Progenitor cell of endocrine pancreas (in vitro differentiated cells): ENCODE measurements around the gene SLC34A3. TPM values are rescaled to one million over a fixed set of nuclear protein-coding genes. Genes with fewer than 3 reads are reported as not detected.

Experiments used
- DNase-seq: peaks from one replicate; pipeline ENCODE4 v3.0.0; 2021; ENCODE audit warnings: low spot score; ENCODE audit not compliant: unreplicated experiment
- H3K27ac Mint-ChIP-seq: 2 replicates; pipeline ENCODE4 v1.8.0; 2021; ENCODE audit warnings: mild to moderate bottlenecking, moderate library complexity, mixed read lengths
- H3K27me3 Mint-ChIP-seq: 2 replicates; pipeline ENCODE4 v1.8.0; 2021; ENCODE audit warnings: mixed read lengths
- H3K36me3 Mint-ChIP-seq: 2 replicates; pipeline ENCODE4 v1.8.0; 2022; ENCODE audit warnings: mixed read lengths; ENCODE audit not compliant: insufficient read depth
- H3K4me1 Mint-ChIP-seq: 2 replicates; pipeline ENCODE4 v1.8.0; 2021; ENCODE audit warnings: low read depth, mixed read lengths
- H3K4me3 Mint-ChIP-seq: 2 replicates; pipeline ENCODE4 v1.8.0; 2021; ENCODE audit warnings: low read depth, mild to moderate bottlenecking, moderate library complexity, mixed read lengths
- H3K9me3 Mint-ChIP-seq: 2 replicates; pipeline ENCODE4 v1.8.0; 2021; ENCODE audit warnings: low read depth, mixed read lengths
- total RNA-seq: library from RNA; stranded (reverse); gene quantifications from 2 replicates; pipeline ENCODE4 v1.2.1, GENCODE V29; 2021
- TF ChIP-seq, protein P1 (sequence below): fragments of 200-600 bp; sonication (generic); IDR thresholded peaks from one replicate; pipeline ENCODE4 v1.5.0; 2021; ENCODE audit warnings: antibody characterized with exemption, mild to moderate bottlenecking; ENCODE audit not compliant: unreplicated experiment

The SLC34A3 gene
- total RNA-seq, 1 donor from 2014 or later: 0.26 TPM

DNA sequence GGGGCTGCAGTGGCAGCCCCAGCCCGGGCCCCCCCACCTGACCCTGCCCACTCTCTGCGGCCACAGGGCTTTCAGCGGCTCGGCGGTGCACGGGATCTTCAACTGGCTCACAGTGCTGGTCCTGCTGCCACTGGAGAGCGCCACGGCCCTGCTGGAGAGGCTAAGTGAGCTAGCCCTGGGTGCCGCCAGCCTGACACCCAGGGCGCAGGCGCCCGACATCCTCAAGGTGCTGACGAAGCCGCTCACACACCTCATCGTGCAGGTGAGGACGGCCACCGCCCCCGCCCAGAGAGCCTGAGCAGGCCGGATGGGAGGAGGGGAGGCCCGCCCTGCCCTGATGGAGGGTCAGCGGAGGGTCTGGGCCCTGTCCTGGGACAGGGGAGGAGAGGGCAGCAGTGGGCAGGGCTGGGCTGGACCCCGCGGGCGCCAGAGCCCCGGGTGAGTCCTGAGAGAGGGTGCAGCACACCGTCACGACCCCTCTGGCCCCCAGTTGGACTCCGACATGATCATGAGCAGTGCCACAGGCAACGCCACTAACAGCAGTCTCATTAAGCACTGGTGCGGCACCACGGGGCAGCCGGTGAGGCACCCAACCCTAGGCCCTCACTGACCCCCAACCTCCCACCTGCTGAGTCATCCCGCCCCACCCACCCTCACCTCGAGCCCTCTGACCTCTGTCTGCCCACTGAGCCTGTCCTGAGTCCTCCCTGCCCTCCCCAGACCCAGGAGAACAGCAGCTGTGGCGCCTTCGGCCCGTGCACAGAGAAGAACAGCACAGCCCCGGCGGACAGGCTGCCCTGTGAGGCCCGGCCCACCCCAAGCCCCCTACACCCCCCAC, 2.7 kb downstream of the SLC34A3 start:
- H3K27ac Mint-ChIP-seq: no peak overlapping the region
- H3K36me3 Mint-ChIP-seq: no peaks in the 10 kb centered on the region
- H3K9me3 Mint-ChIP-seq: no peaks in the 10 kb centered on the region
- no peak for DNase-seq
- no peaks in the 10 kb centered on the region for H3K27me3 Mint-ChIP-seq
- TF ChIP-seq, protein P1, sequence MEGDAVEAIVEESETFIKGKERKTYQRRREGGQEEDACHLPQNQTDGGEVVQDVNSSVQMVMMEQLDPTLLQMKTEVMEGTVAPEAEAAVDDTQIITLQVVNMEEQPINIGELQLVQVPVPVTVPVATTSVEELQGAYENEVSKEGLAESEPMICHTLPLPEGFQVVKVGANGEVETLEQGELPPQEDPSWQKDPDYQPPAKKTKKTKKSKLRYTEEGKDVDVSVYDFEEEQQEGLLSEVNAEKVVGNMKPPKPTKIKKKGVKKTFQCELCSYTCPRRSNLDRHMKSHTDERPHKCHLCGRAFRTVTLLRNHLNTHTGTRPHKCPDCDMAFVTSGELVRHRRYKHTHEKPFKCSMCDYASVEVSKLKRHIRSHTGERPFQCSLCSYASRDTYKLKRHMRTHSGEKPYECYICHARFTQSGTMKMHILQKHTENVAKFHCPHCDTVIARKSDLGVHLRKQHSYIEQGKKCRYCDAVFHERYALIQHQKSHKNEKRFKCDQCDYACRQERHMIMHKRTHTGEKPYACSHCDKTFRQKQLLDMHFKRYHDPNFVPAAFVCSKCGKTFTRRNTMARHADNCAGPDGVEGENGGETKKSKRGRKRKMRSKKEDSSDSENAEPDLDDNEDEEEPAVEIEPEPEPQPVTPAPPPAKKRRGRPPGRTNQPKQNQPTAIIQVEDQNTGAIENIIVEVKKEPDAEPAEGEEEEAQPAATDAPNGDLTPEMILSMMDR: no peak
- peaks cover 14% of the 10 kb centered on the region for H3K4me1 Mint-ChIP-seq
- no peak overlapping the region for H3K4me3 Mint-ChIP-seq

DNA sequence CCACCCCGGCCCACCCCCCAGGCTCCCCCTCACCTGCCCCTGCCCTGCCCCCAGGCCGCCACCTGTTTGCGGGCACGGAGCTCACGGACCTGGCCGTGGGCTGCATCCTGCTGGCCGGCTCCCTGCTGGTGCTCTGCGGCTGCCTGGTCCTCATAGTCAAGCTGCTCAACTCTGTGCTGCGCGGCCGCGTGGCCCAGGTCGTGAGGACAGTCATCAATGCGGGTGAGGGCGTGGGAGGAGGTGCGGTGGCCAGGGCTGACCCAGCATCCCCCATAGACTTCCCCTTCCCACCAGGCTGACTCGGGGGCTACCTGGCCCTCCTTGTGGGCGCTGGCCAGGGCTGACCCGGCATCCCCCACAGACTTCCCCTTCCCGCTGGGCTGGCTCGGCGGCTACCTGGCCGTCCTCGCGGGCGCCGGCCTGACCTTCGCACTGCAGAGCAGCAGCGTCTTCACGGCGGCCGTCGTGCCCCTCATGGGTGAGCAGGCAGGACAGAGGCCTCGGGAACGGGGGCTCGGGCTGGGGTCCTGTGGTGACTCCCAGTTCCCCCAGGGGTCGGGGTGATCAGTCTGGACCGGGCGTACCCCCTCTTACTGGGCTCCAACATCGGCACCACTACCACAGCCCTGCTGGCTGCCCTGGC, 3.5 kb downstream of the SLC34A3 start:
- H3K27me3 Mint-ChIP-seq: no peaks in the 10 kb centered on the region
- no peak overlapping the region for H3K27ac Mint-ChIP-seq
- no peak for DNase-seq
- TF ChIP-seq, protein P1: no peak
- no peaks in the 10 kb centered on the region for H3K9me3 Mint-ChIP-seq
- no peaks in the 10 kb centered on the region for H3K36me3 Mint-ChIP-seq
- no peak overlapping the region for H3K4me3 Mint-ChIP-seq
- H3K4me1 Mint-ChIP-seq: peaks cover 17% of the 10 kb centered on the region

DNA sequence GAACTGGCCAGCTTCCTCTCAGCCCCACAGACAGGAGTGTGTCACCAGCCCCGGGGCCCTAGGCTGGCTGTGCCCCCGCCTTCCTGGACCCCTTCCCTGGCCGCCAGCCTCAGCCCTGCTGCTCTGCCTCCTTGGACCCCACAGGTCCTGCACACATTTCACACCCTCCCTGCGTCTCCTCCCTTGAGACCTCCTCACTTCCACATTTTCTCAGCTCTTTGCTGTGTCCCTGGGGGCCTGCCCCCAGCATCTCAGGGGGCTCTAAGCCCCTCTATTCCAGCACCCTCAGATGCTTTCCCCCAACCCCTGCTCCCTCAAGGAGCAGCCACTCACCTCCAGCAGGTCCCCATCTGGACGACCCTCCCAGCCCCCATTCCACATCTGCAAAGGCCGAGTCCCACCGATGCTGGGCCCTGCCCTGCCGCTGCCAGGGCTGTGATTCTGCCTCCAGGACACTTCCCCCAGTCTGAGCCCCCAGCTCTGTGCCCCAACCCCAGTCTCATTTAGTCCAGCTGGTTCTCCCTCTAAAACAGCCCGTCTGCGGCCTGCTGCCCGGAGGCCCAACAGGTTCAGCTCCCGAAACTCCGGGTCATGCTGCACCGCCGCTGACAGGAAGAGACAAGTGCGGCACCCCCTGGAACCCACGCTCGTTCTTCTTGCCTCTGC, 4.2 kb downstream of the SLC34A3 start:
- no peak overlapping the region for H3K4me3 Mint-ChIP-seq
- no peak for DNase-seq
- no peaks in the 10 kb centered on the region for H3K36me3 Mint-ChIP-seq
- H3K27ac Mint-ChIP-seq: no peak overlapping the region
- no peaks in the 10 kb centered on the region for H3K27me3 Mint-ChIP-seq
- no peaks in the 10 kb centered on the region for H3K9me3 Mint-ChIP-seq
- TF ChIP-seq, protein P1: no peak
- H3K4me1 Mint-ChIP-seq: peaks cover 17% of the 10 kb centered on the region

DNA sequence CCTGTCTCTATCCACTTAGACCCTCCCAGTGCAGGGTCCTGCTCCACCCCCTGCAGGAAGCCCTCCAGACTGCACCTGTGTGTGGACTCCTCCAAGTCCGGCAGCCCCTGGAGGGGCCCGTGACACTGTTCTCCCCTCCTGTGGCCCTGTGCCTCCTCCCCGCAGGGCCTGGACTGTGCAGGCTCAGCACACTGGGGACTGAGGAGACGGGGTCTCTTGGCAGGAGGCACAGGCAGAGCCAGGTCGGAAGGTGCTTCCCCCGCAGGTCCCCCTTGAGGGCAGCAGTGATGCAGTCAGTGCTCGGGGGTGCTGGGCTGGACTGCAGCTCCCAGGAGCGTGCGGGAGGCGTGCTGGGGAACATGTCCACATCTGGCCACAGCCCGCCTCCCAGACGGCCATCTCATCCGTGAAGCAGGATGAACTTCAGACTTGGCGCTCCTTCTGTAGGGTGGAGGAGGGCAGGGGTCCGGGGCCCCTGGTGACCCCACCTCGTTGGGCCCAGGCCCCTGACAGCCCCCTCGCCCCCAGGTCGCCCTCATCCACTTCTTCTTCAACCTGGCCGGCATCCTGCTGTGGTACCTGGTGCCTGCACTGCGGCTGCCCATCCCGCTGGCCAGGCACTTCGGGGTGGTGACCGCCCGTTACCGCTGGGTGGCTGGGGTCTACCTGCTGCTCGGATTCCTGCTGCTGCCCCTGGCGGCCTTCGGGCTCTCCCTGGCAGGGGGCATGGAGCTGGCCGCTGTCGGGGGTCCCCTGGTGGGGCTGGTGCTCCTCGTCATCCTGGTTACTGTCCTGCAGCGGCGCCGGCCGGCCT, 4.9 kb downstream of the SLC34A3 start:
- TF ChIP-seq, protein P1: peak; percentile 22
- no peaks in the 10 kb centered on the region for H3K9me3 Mint-ChIP-seq
- H3K4me3 Mint-ChIP-seq: peak overlapping the region; percentile 46
- peaks cover 17% of the 10 kb centered on the region for H3K4me1 Mint-ChIP-seq
- H3K27ac Mint-ChIP-seq: no peak overlapping the region
- DNase-seq: no peak
- no peaks in the 10 kb centered on the region for H3K27me3 Mint-ChIP-seq
- H3K36me3 Mint-ChIP-seq: no peaks in the 10 kb centered on the region
